Tibial nerve (tissue), 3 donors: ENCODE data around the gene NBPF12.
"Not testable (repeated sequence)": the region's sequence is repeated elsewhere in the genome, so short reads cannot be mapped to it uniquely, and the experiment has no call there.

ENCODE experiments used
- CTCF ChIP-seq, 5 experiments: fragments of 200-600 bp in 3 of 5; fragments of 450-650 bp in 2 of 5; sonication (generic) in 3 of 5; IDR thresholded peaks; one replicate each; pipeline ENCODE4 v1.5.1; 2016 to 2019; ENCODE audit warnings: antibody characterized with exemption in 5 of 5, mild to moderate bottlenecking in 3 of 5, moderate library complexity in 2 of 5
- POLR2A ChIP-seq, 2 donors: fragments of 450-650 bp; IDR thresholded peaks; one replicate each; pipeline ENCODE4 v1.6.1; 2017; ENCODE audit warnings: antibody characterized with exemption in 2 of 2, mild to moderate bottlenecking in 2 of 2, moderate library complexity in 2 of 2

DNA sequence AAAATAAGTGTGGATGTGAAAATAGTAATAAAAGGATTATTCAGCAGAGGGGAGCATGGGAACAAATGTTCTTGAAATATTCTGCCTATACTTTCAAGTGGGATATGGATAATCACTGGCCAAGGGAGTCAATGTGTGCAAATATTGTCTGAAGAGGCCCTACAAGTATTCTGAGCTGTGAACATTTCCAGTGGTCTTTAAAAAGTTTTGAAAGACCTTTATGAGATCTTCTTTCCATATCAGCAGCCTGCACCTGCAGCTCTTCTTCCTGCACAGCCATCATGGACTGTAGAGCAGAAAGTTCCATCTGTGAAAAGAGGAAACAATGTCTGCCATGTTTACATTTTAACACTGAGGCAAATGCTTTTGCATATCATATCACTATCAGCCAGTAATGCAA, 106.4 kb downstream of the NBPF12 start:
- not testable (repeated sequence) for TF ChIP-seq CTCF, POLR2A (IDR thresholded peaks at IDR 0.05)
